ENCODE measurements around the gene WDR6. TPM values are rescaled to one million over a fixed set of nuclear protein-coding genes. Genes with fewer than 3 reads are reported as not detected.

WDR6 gene
- polyA plus RNA-seq, 1 donor from 2014 or later, result 315 TPM

DNA sequence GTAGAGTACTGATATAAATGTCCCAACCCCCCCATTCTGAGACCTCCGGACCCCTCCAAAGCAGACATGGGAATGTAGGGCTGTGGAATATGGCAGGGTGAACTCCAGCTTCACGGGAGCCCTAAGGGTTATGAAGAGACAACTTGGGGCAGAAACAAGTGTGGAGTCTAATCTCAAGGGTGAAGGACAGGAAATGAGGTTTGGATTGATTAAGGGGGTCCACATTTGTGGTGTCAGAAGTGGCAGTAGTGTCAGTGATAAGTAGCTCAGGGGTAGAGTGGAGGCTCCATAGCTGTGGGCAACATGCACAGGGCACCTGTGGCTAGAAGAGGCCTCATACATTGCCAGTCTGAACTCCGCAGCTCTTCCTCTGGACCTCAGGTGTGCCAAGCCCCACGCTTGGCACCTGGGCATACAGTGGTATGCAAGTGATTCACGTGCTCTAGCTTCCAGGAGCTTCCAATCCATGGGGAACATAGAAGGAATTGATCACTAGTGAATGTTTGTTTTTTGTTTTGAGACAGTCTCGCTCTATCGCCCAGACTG, 21.3 kb upstream of the WDR6 start:
- H3K9me3 ChIP-seq (ENCODE audit: low read length), result no peaks in the 10 kb centered on the region
- H3K9ac ChIP-seq (ENCODE audit: low read length), result no peak overlapping the region
- no peak overlapping the region for H3K4me3 ChIP-seq (ENCODE audit: low read length)
- H3K36me3 ChIP-seq (ENCODE audit: insufficient read depth, low read length), result no peaks in the 10 kb centered on the region
- no peaks in the 10 kb centered on the region for H3K27me3 ChIP-seq (ENCODE audit: insufficient read depth, low read depth, low read length)
- H3K27ac ChIP-seq (ENCODE audit: low read length), result no peak overlapping the region
- H3F3A ChIP-seq (ENCODE audit: insufficient read depth, low read length, poor library complexity, severe bottlenecking), result peaks cover 6% of the 10 kb centered on the region
- no peaks in the 10 kb centered on the region for H4K20me1 ChIP-seq (ENCODE audit: insufficient read depth)
- TF ChIP-seq, protein P1, sequence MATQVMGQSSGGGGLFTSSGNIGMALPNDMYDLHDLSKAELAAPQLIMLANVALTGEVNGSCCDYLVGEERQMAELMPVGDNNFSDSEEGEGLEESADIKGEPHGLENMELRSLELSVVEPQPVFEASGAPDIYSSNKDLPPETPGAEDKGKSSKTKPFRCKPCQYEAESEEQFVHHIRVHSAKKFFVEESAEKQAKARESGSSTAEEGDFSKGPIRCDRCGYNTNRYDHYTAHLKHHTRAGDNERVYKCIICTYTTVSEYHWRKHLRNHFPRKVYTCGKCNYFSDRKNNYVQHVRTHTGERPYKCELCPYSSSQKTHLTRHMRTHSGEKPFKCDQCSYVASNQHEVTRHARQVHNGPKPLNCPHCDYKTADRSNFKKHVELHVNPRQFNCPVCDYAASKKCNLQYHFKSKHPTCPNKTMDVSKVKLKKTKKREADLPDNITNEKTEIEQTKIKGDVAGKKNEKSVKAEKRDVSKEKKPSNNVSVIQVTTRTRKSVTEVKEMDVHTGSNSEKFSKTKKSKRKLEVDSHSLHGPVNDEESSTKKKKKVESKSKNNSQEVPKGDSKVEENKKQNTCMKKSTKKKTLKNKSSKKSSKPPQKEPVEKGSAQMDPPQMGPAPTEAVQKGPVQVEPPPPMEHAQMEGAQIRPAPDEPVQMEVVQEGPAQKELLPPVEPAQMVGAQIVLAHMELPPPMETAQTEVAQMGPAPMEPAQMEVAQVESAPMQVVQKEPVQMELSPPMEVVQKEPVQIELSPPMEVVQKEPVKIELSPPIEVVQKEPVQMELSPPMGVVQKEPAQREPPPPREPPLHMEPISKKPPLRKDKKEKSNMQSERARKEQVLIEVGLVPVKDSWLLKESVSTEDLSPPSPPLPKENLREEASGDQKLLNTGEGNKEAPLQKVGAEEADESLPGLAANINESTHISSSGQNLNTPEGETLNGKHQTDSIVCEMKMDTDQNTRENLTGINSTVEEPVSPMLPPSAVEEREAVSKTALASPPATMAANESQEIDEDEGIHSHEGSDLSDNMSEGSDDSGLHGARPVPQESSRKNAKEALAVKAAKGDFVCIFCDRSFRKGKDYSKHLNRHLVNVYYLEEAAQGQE (IDR thresholded peaks at IDR 0.05; ENCODE audit: borderline replicate concordance), result no peak
- no peak for TF ChIP-seq MXI1 (conservative IDR thresholded peaks at IDR 0.05; ENCODE audit: poor library complexity, severe bottlenecking)
- TF ChIP-seq, protein P2, sequence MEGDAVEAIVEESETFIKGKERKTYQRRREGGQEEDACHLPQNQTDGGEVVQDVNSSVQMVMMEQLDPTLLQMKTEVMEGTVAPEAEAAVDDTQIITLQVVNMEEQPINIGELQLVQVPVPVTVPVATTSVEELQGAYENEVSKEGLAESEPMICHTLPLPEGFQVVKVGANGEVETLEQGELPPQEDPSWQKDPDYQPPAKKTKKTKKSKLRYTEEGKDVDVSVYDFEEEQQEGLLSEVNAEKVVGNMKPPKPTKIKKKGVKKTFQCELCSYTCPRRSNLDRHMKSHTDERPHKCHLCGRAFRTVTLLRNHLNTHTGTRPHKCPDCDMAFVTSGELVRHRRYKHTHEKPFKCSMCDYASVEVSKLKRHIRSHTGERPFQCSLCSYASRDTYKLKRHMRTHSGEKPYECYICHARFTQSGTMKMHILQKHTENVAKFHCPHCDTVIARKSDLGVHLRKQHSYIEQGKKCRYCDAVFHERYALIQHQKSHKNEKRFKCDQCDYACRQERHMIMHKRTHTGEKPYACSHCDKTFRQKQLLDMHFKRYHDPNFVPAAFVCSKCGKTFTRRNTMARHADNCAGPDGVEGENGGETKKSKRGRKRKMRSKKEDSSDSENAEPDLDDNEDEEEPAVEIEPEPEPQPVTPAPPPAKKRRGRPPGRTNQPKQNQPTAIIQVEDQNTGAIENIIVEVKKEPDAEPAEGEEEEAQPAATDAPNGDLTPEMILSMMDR (IDR thresholded peaks at IDR 0.05; ENCODE audit: poor library complexity, severe bottlenecking), result no peak
- no peak for TF ChIP-seq RAD21 (conservative IDR thresholded peaks at IDR 0.05)
- TF ChIP-seq SMC3 (conservative IDR thresholded peaks at IDR 0.05; ENCODE audit: poor library complexity), result no peak
- TF ChIP-seq TAF1 (IDR thresholded peaks at IDR 0.05; ENCODE audit: low read depth), result no peak
- peaks cover 3% of the 10 kb centered on the region for H3K79me2 ChIP-seq (replicated peaks; ENCODE audit: insufficient read depth, low read length)
- no peak overlapping the region for H3K4me2 ChIP-seq (ENCODE audit: low read length)
- H2AFZ ChIP-seq (ENCODE audit: low read depth, low read length), result no peak overlapping the region
- H3K9me2 ChIP-seq (ENCODE audit: insufficient read depth, low read length), result no peaks in the 10 kb centered on the region

DNA sequence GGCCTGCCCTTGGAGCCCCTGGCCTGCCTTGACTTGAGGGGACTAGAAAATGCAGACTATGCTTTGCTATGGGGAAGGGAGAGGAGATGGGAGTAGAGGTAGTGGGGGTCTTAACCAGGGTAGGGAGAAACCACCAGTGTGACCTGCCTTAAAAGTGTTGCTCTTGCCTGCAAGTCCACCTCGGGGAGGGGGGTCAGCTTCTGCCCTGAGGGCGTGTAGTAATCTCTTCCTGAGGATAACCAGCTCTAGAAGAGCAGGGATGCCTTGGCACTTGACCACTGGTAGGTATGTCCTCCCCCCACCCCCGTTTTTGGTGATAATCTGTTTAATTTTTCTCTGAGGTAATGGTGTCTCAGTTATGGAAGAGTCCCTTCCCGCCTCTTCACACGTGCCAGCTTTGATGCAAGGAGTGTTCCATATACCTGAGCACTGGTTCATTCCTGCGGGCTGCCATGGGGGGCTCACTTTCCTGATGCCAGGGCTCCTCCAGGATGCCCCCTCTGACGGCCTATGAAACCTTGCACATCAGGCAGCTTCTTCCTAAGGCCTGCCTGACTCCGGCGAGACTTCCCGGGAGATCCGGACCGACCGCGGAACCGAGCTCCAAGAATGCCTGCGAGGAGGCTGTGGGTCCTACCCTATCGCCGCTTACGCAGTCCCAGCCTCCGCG, 17.9 kb upstream of the WDR6 start:
- peaks cover 16% of the 10 kb centered on the region for H3K79me2 ChIP-seq (replicated peaks; ENCODE audit: insufficient read depth, low read length)
- no peak for TF ChIP-seq POLR2AphosphoS5 (IDR thresholded peaks at IDR 0.05)
- TF ChIP-seq EZH2 (IDR thresholded peaks at IDR 0.05; ENCODE audit: borderline replicate concordance, insufficient read depth, low read length, poor library complexity, severe bottlenecking), result no peak
- peak; percentile 16 for TF ChIP-seq MXI1 (conservative IDR thresholded peaks at IDR 0.05; ENCODE audit: poor library complexity, severe bottlenecking)
- TF ChIP-seq TAF1 (IDR thresholded peaks at IDR 0.05; ENCODE audit: low read depth), result peak; percentile 64
- peak overlapping the region; percentile 43 for H2AFZ ChIP-seq (ENCODE audit: low read depth, low read length)
- H3K9ac ChIP-seq (ENCODE audit: low read length), result peak overlapping the region; percentile 79
- H3K4me2 ChIP-seq (ENCODE audit: low read length), result peak overlapping the region; percentile 65
- H3K9me2 ChIP-seq (ENCODE audit: insufficient read depth, low read length), result no peaks in the 10 kb centered on the region
- H3K36me3 ChIP-seq (ENCODE audit: insufficient read depth, low read length), result no peaks in the 10 kb centered on the region
- peaks cover 6% of the 10 kb centered on the region for H3F3A ChIP-seq (ENCODE audit: insufficient read depth, low read length, poor library complexity, severe bottlenecking)
- no peaks in the 10 kb centered on the region for H3K27me3 ChIP-seq (ENCODE audit: insufficient read depth, low read depth, low read length)
- peak overlapping the region; percentile 83 for H3K4me3 ChIP-seq (ENCODE audit: low read length)
- peak overlapping the region; percentile 92 for H3K27ac ChIP-seq (ENCODE audit: low read length)
- H3K9me3 ChIP-seq (ENCODE audit: low read length), result no peaks in the 10 kb centered on the region
- no peaks in the 10 kb centered on the region for H4K20me1 ChIP-seq (ENCODE audit: insufficient read depth)

Measured in neural cell (in vitro differentiated cells).